RWPE1 (cell line): ENCODE results near the gene SCIN.
"Not testable (repeated sequence)": the region's sequence is repeated elsewhere in the genome, so short reads cannot be mapped to it uniquely, and the experiment has no call there.

Experiments
- CTCF ChIA-PET: fragments of 350-600 bp; sonication (Branson Sonifier 250); formaldehyde crosslinking; extraction: SDS; loops from one replicate; lab custom pipeline; 2021; lab: Yijun Ruan, JAX
- POLR2A ChIA-PET: fragments of 400-600 bp; formaldehyde crosslinking; extraction: SDS; loops from one replicate; lab custom pipeline; 2020; ENCODE audit warnings: antibody characterized with exemption; ENCODE audit not compliant: low non-redundant PET; lab: Yijun Ruan, JAX
- DNase-seq: peaks from one replicate; pipeline ENCODE4 v3.0.0; 2012; ENCODE audit warnings: low spot score
- H3K27ac ChIP-seq: fragments of 450-650 bp; 2 replicates; pipeline ENCODE4 v1.5.1; 2017
- CTCF ChIP-seq: fragments of 450-650 bp; conservative IDR thresholded peaks from 2 replicates; pipeline ENCODE4 v1.5.1; 2017; ENCODE audit warnings: low read depth, mild to moderate bottlenecking

Gene SCIN

DNA sequence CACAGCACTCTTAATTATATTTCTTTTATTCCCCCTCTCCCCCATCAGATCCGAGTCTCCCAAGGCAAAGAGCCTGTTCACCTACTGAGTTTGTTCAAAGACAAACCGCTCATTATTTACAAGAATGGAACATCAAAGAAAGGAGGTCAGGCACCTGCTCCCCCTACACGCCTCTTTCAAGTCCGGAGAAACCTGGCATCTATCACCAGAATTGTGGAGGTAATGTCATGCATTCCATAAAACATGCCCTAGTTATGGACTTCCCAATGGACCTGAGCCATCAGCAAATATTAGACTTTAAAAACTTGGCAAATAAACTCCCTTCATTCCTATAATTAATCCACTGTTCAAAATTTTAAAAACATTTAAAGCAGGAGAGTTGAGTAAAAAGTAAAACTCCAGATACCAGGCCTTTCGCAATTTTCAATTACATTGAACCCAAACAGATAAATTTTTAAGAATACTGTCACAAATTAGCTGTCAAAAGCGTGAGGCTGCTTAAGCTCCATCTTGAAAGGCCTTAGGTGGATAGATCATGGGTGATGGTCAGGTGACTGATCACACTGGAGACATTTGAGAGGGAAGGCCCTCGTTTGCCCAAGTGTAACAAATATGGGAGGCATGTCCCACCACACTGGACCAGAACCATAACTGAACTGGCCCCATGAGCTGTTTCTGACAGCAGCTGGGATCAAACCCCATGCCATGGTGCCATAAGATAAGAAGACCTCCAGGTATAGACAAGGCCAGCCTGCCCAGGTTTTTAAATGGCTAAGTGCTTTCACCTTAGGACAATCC lies 70.0 kb downstream of the SCIN start:
- ChIA-PET POLR2A (no interaction called here), CTCF (no interaction called here)
- TF ChIP-seq CTCF = no peak
- DNase-seq = no peak
- no peak overlapping the region for H3K27ac ChIP-seq

DNA sequence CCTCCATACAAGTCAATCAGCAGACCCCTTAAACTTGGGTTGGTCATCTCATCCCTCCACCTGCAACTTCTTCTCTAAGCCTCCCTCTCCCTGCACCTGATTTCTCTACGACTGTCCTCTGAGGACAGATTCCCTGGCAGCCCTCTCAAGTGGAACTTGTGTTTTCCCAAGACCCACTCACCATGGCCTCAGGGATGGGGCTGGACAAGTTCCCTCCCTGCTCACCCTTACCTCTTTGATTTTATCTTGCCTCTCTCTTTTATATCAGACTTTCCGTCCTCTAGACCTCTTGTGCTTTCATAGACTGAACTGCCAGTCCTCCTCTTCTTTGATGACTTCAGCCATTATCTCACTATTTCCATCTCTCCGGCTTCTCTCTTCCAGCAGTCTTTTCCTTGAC lies 70.7 kb downstream of the SCIN start:
- DNase-seq = no peak
- H3K27ac ChIP-seq = no peak overlapping the region
- POLR2A ChIA-PET = no interaction called here
- TF ChIP-seq CTCF = no peak
- CTCF ChIA-PET = no interaction called here

GRCh38 chr7:12642508-12642907 lies 72.0 kb downstream of the SCIN start:
- ChIA-PET POLR2A (no interaction called here), CTCF (no interaction called here)
- no peak overlapping the region for H3K27ac ChIP-seq
- no peak for TF ChIP-seq CTCF
- DNase-seq = no peak

DNA sequence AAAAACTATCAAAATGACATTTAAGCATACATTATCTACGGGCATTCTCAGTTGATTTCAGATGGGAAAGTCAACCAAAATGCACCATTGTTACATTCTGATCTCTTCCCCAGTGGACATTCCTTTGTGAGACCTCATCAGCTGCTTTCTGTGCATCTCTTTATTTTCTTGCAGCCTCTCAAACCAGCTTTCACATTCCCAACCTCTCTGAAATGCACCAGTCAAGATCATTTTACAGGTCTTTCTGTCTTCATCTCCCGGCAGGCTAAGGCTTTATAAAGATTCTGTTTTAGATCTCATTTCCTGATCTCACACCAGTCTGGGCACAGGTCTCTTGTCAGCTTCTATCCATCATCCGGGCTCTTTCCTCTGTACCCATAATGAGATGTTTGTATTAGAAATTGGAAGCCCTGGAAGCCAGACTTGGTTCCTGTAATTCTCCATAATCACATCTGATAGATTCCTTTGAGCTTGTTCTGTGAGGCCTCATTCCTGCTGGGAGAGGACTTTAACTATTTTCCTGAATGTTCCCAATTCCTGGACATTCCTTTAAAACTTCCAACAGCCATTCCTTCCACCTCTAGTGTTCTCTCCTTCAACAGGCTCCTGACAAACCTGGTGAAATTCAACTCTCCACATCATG lies 72.6 kb downstream of the SCIN start:
- no peak for DNase-seq
- POLR2A ChIA-PET = no interaction called here
- TF ChIP-seq CTCF = no peak
- CTCF ChIA-PET = no interaction called here
- H3K27ac ChIP-seq = no peak overlapping the region

GRCh38 chr7:12643644-12644043 lies 73.1 kb downstream of the SCIN start:
- ChIA-PET POLR2A (no interaction called here), CTCF (no interaction called here)
- H3K27ac ChIP-seq = no peak overlapping the region
- no peak for TF ChIP-seq CTCF
- no peak for DNase-seq

DNA sequence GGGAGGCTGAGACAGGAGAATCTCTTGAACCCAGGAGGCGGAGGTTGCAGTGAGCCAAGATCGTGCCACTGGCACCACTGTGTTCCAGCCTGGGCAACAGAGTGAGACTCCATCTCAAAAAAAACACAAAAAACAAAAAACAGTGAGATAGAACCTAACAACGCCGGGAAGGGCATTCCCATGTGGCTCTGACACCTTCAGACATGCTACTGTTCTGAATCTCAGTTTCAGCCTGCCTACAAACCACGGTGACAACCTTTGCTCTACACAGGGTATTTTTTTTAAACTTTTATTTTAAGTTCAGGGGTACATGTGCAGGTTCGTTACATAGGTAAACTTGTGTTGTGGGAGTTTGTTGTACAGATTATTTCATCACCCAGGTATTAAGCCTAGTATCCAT lies 74.7 kb downstream of the SCIN start:
- POLR2A ChIA-PET, CTCF ChIA-PET, DNase-seq: not testable (repeated sequence)

DNA sequence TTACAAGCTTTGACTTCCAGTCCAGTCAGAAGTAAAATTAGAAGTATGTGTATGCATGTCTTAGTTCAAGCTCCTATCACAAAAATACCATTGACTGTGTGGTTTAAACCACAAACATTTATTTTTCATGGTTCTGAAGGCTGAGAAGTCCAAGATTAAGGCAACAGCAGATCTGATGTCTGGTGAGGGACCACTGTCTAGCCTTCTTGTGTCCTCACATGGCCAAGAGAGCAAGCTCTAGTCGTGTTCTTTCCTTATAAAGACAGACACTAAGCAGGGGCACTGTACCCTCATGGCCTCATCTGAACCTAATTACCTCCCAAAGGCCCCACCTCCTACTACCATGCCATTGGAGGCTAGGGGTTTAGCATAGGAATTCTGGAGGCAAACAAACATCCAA lies 75.6 kb downstream of the SCIN start:
- no peak for TF ChIP-seq CTCF
- POLR2A ChIA-PET = no interaction called here
- CTCF ChIA-PET = no interaction called here
- DNase-seq = no peak
- H3K27ac ChIP-seq = no peak overlapping the region

More for the DNA sequence above, 74.7 kb downstream of the SCIN start:
- H3K27ac ChIP-seq = not testable (repeated sequence)
